ENCODE data around the gene NAIF1.
"Not testable (repeated sequence)": the region's sequence is repeated elsewhere in the genome, so short reads cannot be mapped to it uniquely, and the experiment has no call there.

The NAIF1 gene

DNA sequence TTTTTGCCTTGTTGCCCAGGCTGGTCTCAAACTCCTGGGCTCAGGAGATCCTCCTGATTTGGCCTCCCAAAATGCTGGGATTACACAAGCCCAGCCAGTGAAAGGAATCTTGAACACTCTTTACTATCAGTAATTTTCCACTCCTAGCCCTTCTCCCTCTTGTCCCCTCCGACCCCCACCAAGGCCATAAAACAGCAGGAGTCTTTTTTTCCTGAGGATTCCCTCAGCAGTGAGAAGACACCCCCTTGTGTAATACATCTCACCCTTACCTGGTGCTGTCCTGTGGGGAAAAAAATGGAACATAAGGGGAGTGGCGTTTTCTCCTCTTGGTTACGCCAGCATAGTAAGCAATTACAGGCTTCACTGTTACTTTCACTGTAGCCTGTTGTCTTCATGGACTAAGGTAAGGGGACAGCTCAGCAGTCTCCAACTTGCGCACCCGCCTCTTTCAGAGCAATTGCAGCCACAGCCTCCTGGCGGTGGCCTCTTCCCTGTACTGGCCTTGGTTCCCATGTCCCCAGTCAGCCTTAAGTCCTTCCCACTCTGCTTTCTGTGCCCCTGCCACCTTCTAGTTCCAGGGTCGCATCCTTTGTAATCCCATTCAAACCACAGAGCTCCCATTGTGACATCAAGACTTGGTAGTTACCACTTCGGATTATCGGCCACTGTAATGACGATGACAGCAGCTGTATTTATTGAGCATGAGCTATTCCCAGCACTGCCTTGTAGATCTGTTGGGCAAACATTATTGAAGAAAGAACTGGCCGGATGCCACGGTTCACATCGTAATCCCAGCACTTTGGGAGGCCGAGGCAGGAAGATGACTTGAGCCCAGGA, 10.0 kb downstream of the NAIF1 start:
- no peak for DNase-seq

GRCh38 chr9:128056086-128056485, 11.0 kb downstream of the NAIF1 start:
- DNase-seq: no peak

DNA sequence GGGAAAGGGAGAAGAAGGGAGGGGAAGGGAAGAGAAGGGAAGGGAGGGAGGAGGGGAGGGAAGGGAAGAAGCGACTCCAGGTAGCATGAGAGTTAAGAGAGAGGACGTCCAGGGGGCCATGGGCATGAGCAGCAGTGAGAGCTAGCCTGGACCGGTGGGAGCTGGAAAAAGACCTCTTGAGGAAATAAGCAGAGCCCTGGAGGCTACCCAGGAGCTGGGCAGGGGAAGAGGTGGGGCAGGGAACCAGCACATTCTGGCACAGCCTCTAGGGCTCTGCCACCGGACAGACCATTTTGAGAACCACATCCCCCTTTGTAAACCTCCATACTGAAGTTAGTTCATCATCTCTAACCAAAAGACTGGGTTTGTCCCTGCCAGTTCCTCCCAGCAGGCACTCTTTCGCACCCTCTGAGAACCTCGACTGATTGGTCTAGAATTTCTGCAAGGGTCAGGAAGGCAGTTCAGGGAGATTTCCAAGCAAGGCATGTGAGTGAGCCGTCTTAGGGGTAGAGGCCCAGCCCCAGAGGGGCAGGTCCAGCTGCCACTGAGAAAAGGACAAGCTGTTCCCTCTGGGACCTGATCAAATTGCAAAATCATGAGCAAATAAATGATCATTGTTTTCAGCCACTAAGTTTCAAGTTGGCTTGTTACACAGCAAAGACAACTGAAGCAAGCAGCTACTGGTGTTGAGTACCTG, 11.6 kb downstream of the NAIF1 start:
- no peak for DNase-seq

GRCh38 chr9:128054087-128054486, 13.0 kb downstream of the NAIF1 start:
- no peak for DNase-seq

GRCh38 chr9:128053560-128053959, 13.6 kb downstream of the NAIF1 start:
- no peak for DNase-seq

GRCh38 chr9:128051932-128052709, 15.0 kb downstream of the NAIF1 start:
- DNase-seq: no peak

DNA sequence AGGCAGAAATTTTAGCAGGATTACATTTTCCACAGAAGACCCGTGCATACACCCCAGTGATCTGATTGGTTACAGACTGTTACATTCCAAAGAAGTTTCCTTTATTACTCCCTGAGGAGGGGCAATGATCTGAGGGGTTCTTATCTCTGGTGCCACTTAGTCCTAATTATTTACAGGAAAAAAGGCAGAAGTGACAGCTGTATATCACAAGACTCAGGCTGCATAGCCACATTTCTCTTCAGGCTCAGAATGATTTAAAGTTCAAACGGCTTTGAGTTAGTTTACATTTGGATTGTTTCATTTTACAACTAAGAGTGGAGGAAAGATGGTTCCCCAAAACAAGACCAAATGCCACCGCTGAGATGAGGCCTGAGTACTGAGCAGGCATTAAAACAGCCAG, 17.3 kb downstream of the NAIF1 start:
- no peak for DNase-seq

DNA sequence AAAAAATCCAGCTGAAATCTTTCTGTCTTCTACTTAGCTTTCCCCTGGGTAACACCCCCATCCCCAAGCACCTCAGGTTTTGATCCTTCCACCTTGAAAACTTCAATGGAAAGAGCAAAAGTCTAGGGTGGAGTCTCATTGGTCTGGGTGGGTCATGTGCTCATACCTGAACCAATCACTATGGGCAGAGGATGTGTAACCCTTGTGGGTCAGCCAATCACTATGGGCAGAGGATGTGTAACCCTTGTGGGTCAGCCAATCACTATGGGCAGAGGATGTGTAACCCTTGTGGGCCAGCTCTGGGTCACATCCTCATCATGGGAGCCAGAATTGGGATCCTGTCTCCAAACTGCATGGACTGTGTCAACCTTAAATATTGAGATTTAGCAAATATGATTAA, 18.5 kb downstream of the NAIF1 start:
- no peak for DNase-seq

DNA sequence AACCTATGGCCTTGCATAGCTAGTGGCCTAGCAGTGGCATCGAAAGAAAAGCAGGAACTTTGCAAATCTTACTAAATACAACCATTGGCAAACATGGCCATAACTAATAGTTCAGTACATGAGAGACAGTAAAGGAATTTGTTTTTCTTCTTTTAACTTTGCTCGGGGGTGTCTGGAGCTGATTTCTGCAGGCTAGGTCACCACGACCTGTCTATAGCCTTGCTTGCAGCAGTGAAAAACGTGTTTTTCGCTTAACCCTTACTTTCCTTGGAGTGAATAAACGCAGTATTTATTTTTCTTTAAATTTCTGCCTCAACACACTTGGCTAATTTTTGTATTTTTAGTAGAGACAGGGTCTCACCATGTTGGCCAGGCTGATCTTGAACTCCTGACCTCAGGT, 19.9 kb downstream of the NAIF1 start:
- no peak for DNase-seq

DNA sequence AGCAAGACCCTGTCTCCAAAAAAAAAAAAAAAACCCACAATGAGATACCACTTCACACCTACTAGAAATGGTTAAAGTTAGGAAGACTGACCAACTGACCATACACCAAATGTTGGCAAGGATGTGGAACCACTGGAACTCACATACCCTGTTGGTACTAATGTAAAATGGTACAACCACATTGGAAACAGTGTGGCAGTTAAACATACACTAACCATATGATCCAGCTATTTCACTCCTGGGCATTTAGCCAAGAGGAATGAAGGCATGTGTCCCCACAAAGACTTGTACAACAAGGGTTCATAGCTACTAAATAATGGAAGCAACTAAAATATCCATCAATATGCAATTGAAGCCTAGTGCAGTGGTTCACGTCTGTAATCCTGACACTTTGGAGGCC, 21.3 kb downstream of the NAIF1 start:
- DNase-seq: no peak

DNA sequence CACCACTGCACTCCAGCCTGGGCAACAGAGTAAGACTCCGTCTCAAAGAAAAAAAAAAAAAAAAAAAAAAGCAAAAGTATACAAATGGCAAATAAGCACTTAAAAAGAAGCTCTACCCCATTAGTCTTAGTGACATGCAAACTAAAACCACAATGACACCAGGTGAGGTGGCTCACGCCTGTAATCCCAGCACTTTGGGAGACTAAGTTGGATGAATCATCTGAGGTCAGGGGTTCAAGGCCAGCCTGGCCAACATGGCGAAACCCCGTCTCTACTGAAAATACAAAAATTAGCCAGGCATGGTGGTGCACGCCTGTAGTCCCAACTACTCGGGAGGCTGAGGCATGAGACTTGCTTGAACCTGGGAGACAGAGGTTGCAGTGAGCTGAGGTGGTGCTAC, 21.7 kb downstream of the NAIF1 start:
- DNase-seq: not testable (repeated sequence)

- no peak for DNase-seq
Observed at GRCh38 chr9:128043467-128043868, 23.7 kb downstream of the NAIF1 start.

DNA sequence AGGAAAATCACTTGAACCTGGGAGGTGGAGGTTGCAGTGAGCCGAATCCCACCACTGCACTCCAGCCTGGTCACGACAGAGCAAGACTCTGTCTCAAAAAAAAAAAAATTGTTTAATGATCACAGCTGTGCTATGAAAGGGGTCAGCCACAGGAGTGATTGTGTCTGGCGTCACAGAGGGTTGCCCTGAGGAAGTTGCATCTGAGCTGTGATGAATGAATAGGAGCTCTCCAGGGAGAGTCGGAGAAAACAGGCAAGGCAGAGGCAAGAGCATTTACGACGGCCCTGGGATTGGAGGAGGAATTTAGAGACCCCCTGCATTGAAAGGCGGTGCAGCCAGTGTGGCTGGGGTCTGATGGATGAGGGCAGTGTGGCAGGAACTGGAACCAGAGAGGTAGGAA, 25.1 kb downstream of the NAIF1 start:
- no peak for DNase-seq

DNA sequence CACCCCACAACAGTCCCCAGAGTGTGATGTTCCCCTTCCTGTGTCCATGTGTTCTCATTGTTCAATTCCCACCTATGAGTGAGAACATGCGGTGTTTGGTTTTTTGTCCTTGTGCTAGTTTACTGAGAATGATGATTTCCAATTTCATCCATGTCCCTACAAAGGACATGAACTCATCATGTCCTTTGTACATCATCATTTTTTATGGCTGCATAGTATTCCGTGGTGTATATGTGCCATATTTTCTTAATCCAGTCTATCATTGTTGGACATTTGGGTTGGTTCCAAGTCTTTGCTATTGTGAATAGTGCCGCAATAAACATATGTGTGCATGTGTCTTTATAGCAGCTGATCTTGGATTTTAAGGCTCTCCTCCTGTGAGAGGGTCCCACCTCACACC, 26.3 kb downstream of the NAIF1 start:
- DNase-seq: not testable (repeated sequence)

- not testable (repeated sequence) for DNase-seq
Observed at GRCh38 chr9:128036522-128036921, 30.6 kb downstream of the NAIF1 start.

GRCh38 chr9:128034821-128035652, 32.1 kb downstream of the NAIF1 start:
- no peak for DNase-seq

DNA sequence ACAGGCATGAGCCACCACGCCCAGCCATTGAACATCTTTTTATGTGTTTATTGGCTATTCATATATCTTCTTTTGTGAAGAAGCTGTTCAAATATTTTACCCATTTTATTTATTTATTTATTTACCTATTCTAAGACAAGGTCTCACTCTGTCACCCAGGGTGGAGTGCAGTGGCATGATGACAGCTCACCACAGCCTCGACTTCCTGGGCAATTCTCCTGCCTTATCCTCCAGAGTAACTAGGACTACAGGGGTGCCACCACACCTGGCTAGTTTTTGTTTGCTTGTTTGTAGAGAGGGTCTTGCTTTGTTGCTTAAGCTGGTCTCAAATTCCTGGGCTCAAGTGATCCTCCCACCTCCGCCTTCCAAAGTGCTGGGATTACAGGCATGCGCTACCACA, 33.5 kb downstream of the NAIF1 start:
- DNase-seq: no peak

DNA sequence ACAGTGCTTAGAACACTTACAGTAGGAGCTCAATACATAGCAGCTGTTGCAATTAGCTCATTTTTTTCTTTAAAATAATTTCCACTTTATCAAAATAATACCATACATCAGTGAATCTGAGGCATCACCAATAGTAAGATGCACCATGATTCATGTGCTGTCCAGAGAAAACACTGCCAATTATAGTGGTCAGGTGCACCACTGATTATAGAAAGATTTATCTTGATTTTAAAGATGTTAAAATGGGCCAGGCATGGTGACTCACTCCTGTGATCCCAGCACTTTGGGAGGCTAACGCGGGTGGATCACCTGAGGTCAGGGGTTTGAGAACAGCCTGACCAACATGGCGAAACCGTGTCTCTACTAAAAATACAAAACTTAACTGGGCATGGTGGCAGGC, 39.4 kb downstream of the NAIF1 start:
- DNase-seq: no peak

DNA sequence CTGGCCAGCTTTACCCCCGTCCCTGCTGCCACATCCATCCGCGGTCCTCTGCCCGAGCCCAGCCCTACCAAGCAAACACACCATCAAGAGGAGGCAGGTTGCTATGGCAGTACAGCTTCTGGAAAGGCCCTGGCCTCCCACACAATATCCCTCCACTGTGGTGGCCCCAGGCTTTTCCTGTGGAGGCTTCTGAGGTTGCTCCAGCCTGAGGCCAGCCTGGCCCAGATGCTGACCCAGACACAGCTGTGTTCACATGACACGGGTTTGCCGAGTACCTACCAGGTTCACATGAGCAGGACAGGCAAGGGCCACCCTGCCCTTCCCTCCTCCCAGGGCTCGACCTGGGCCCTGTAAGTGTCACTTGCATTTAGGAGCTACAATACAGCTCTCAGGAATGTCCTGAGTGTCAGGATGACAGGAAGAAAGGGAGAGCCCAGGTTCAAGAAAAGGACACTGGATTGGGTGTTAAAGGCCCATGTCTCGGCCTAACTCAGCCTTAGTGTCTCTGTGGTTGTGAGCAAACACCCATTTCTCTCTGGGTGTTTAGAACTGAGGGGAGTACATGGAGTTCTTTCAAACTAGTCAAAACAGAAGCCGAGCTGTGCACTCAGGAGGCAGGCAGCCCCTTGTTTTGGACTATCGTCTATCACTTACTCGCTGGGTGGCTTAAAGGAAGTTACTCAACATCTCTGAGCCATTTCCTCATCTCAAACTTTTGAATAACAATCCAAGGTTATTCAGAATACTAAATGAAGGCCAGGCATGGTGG, 40.2 kb downstream of the NAIF1 start:
- DNase-seq: no peak

GRCh38 chr9:128026255-128026772, 40.8 kb downstream of the NAIF1 start:
- no peak for DNase-seq

DNA sequence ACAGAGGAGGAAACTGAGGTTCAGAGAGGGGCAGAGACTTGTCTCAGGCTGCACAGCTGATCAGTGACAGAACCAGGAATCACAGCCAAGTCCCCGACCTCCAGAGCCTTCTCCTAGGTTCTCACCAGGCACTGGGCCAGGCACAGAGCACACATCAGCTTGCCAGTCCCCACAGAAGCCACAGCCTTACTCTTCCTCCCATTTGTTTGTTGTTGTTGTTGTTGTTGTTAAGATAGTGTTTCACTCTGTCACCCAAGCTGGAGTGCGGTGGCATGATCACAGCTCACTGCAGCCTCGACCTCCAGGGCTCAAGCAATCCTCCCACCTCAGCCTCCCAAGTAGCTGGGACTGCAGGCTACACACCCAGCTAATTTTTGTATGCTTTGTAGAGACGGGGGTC, 41.4 kb downstream of the NAIF1 start:
- no peak for DNase-seq

Data from activated gamma-delta T cell (primary cell).